ENCODE results near the gene HSPA1L. TPM values are rescaled to one million over a fixed set of nuclear protein-coding genes. Genes with fewer than 3 reads are reported as not detected.

Gene HSPA1L
- total RNA-seq, 1 experiment from 2014 or later, result 0.86 TPM

DNA sequence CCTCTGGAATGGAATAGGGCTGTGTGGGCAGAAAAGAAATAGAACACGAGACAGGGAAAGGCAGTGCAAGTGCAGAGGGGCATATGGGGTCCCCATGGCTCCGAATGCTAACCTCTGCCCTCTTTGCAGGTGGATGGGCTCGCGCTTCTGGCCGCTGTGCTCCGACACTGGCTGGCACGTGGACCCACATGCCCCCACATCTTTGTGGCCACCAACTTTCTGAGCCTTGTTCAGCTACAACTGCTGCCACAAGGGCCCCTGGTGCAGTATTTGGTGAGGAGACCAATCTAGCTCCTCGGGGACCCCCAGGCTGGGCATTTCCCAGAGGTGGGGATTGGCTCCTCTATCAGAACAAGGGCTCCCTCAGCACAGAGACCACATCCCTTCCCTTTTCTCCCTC lies 53.7 kb downstream of the HSPA1L start:
- no peaks in the 10 kb centered on the region for H3K27me3 ChIP-seq (replicated peaks; ENCODE audit: control insufficient read depth, insufficient read depth, low read length)
- H3K36me3 ChIP-seq (ENCODE audit: control insufficient read depth, insufficient read depth, low read length), result 0 out of 2 replicates have a peak, but pooled peaks cover 1% of the 10 kb centered on the region
- H3K4me3 ChIP-seq (ENCODE audit: low read depth, low read length), result no peak overlapping the region
- no peak overlapping the region for H3K4me3 Mint-ChIP-seq (ENCODE audit: unreplicated experiment)
- intact Hi-C loops (cut with micrococcal nuclease; ENCODE audit: unreplicated experiment), result no loop called here
- DNase-seq, result no peak
- H3K9me3 ChIP-seq, result no peaks in the 10 kb centered on the region
- H3K4me1 ChIP-seq, result peaks cover 5% of the 10 kb centered on the region
- no peaks in the 10 kb centered on the region for H3K27me3 Mint-ChIP-seq (ENCODE audit: insufficient read depth, unreplicated experiment)
- peaks cover 10% of the 10 kb centered on the region for H3K4me1 Mint-ChIP-seq (ENCODE audit: low read depth, unreplicated experiment)
- CTCF ChIA-PET, result interaction anchor here (1.4 kb wide), 1 partner anchor 9 kb away, joined by 3 read pairs; no protein-coding TSS in a partner anchor
- H3K9me3 Mint-ChIP-seq (ENCODE audit: unreplicated experiment), result no peaks in the 10 kb centered on the region
- TF ChIP-seq CTCF (IDR thresholded peaks at IDR 0.05; ENCODE audit: insufficient read depth in 1 of 2, low read depth in 1 of 2, low read length in 1 of 2, severe bottlenecking in 1 of 2, unreplicated experiment in 1 of 2), result no peak
- BruUV-seq (replicated peaks), result no TSS peak
- POLR2A ChIA-PET, result no interaction called here
- no peak overlapping the region for H3K27ac Mint-ChIP-seq (ENCODE audit: unreplicated experiment)
- H3K36me3 Mint-ChIP-seq (ENCODE audit: insufficient read depth, unreplicated experiment), result peaks cover 31% of the 10 kb centered on the region

DNA sequence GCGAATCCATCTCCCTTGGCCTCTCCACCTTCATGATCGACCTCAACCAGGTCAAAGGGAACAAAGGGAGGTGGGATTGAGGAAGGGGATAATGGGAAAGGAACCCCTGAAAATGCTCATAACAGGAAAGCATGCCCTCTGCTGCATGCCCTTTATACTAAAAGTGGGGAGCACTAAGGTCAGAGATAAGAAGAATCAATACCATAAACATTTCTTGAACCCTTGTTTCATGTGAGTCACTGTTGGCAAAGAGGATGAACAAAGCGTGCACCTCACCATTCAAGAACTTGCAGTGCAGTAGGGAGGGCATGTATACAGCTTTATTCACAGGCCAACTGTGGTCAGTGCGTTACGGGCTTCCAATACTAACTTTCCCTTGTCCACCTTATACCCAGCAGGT lies 54.3 kb downstream of the HSPA1L start:
- Histone ChIP-seq H3K27me3 (replicated peaks; ENCODE audit: control insufficient read depth, insufficient read depth, low read length) (no peaks in the 10 kb centered on the region), H3K9me3 (no peaks in the 10 kb centered on the region), H3K36me3 (ENCODE audit: control insufficient read depth, insufficient read depth, low read length) (0 out of 2 replicates have a peak, but pooled peaks cover 1% of the 10 kb centered on the region), H3K4me1 (peaks cover 5% of the 10 kb centered on the region), H3K4me3 (ENCODE audit: low read depth, low read length) (no peak overlapping the region)
- no peak overlapping the region for H3K4me3 Mint-ChIP-seq (ENCODE audit: unreplicated experiment)
- ChIA-PET POLR2A (no interaction called here), CTCF (interaction anchor here (1.4 kb wide), 1 partner anchor 9 kb away, joined by 3 read pairs; no protein-coding TSS in a partner anchor)
- BruUV-seq (replicated peaks), result no TSS peak
- no peak overlapping the region for H3K27ac Mint-ChIP-seq (ENCODE audit: unreplicated experiment)
- no peak for DNase-seq
- no peaks in the 10 kb centered on the region for H3K9me3 Mint-ChIP-seq (ENCODE audit: unreplicated experiment)
- H3K27me3 Mint-ChIP-seq (ENCODE audit: insufficient read depth, unreplicated experiment), result no peaks in the 10 kb centered on the region
- intact Hi-C loops (cut with micrococcal nuclease; ENCODE audit: unreplicated experiment), result no loop called here
- no peak for TF ChIP-seq CTCF (IDR thresholded peaks at IDR 0.05; ENCODE audit: insufficient read depth in 1 of 2, low read depth in 1 of 2, low read length in 1 of 2, severe bottlenecking in 1 of 2, unreplicated experiment in 1 of 2)
- H3K36me3 Mint-ChIP-seq (ENCODE audit: insufficient read depth, unreplicated experiment), result peaks cover 31% of the 10 kb centered on the region
- peaks cover 10% of the 10 kb centered on the region for H3K4me1 Mint-ChIP-seq (ENCODE audit: low read depth, unreplicated experiment)

Other genes with a start within 250 kb of the HSPA1L start
- gene LTA, start 243.0 kb downstream of the HSPA1L start, total RNA-seq (2022), result not detected in 2 replicates
- not detected in 2 replicates for gene TNF, start 239.7 kb downstream of the HSPA1L start, total RNA-seq (2022)
- not detected in 2 replicates for gene LTB, start 232.9 kb downstream of the HSPA1L start, total RNA-seq (2022)
- gene LST1, start 229.0 kb downstream of the HSPA1L start, total RNA-seq (2022), result not detected in 2 replicates
- not detected in 2 replicates for gene NCR3, start 222.3 kb downstream of the HSPA1L start, total RNA-seq (2022)
- gene AIF1, start 200.0 kb downstream of the HSPA1L start, total RNA-seq (2022), result 2.2 and 2.7 TPM in 2 replicates
- 213 and 222 TPM in 2 replicates for gene PRRC2A, start 194.6 kb downstream of the HSPA1L start, total RNA-seq (2022)
- gene BAG6, start 162.6 kb downstream of the HSPA1L start, total RNA-seq (2022), result 354 and 376 TPM in 2 replicates
- gene APOM, start 159.4 kb downstream of the HSPA1L start, total RNA-seq (2022), result 14.8 and 15.8 TPM in 2 replicates
- gene C6orf47, start 154.5 kb downstream of the HSPA1L start, total RNA-seq (2022), result 19.4 and 19.7 TPM in 2 replicates
- gene GPANK1, start 150.3 kb downstream of the HSPA1L start, total RNA-seq (2022), result 20.3 TPM in 2 replicates
- 219 and 221 TPM in 2 replicates for gene CSNK2B, start 149.2 kb downstream of the HSPA1L start, total RNA-seq (2022)
- 13.9 and 17.5 TPM in 2 replicates for gene LY6G5B, start 145.3 kb downstream of the HSPA1L start, total RNA-seq (2022)
- gene LY6G5C, start 134.2 kb downstream of the HSPA1L start, total RNA-seq (2022), result 2.0 and 2.9 TPM in 2 replicates
- gene ABHD16A, start 112.0 kb downstream of the HSPA1L start, total RNA-seq (2022), result 62.7 and 63.2 TPM in 2 replicates
- gene LY6G6F, start 108.4 kb downstream of the HSPA1L start, total RNA-seq (2022), result not detected in 2 replicates
- gene LY6G6D, start 99.9 kb downstream of the HSPA1L start, total RNA-seq (2022), result not detected in 2 replicates
- gene LY6G6C, start 93.5 kb downstream of the HSPA1L start, total RNA-seq (2022), result 0.88 and 1.3 TPM in 2 replicates
- gene MPIG6B, start 91.9 kb downstream of the HSPA1L start, total RNA-seq (2022), result not detected in 2 replicates
- 82.4 and 91.6 TPM in 2 replicates for gene DDAH2, start 86.0 kb downstream of the HSPA1L start, total RNA-seq (2022)
- gene CLIC1, start 78.8 kb downstream of the HSPA1L start, total RNA-seq (2022), result 374 and 420 TPM in 2 replicates
- gene MSH5, start 75.3 kb downstream of the HSPA1L start, total RNA-seq (2022), result 49.6 and 51.0 TPM in 2 replicates
- gene SAPCD1, start 52.6 kb downstream of the HSPA1L start, total RNA-seq (2022), result 6.4 and 13.0 TPM in 2 replicates
- 0.61 and 1.5 TPM in 2 replicates for gene VWA7, start 38.0 kb downstream of the HSPA1L start, total RNA-seq (2022)
- gene VARS1, start 19.5 kb downstream of the HSPA1L start, total RNA-seq (2022), result 132 and 135 TPM in 2 replicates
- 56.3 and 61.2 TPM in 2 replicates for gene LSM2, start 8.3 kb downstream of the HSPA1L start, total RNA-seq (2022)
- gene HSPA1A, start 260 bp upstream of the HSPA1L start, total RNA-seq (2022), result 77.3 and 96.9 TPM in 2 replicates
- 99.0 and 112 TPM in 2 replicates for gene HSPA1B, start 12.5 kb upstream of the HSPA1L start, total RNA-seq (2022)
- 173 and 176 TPM in 2 replicates for gene NEU1, start 47.5 kb upstream of the HSPA1L start, total RNA-seq (2022)
- 0.57 TPM in 1 of 2 replicates, not detected in the other for gene SLC44A4, start 63.7 kb upstream of the HSPA1L start, total RNA-seq (2022)
- gene EHMT2, start 82.4 kb upstream of the HSPA1L start, total RNA-seq (2022), result 64.3 and 65.7 TPM in 2 replicates
- gene ZBTB12, start 86.8 kb upstream of the HSPA1L start, total RNA-seq (2022), result 9.6 and 11.7 TPM in 2 replicates
- gene C2, start 112.4 kb upstream of the HSPA1L start, total RNA-seq (2022), result 4.8 and 4.9 TPM in 2 replicates
- 31.0 and 32.1 TPM in 2 replicates for gene CFB, start 130.8 kb upstream of the HSPA1L start, total RNA-seq (2022)
- 75.3 and 82.0 TPM in 2 replicates for gene NELFE, start 143.7 kb upstream of the HSPA1L start, total RNA-seq (2022)
- gene SKIC2, start 143.9 kb upstream of the HSPA1L start, total RNA-seq (2022), result 70.0 and 77.9 TPM in 2 replicates
- gene DXO, start 156.9 kb upstream of the HSPA1L start, total RNA-seq (2022), result 22.4 and 23.7 TPM in 2 replicates
- 1.0 and 1.5 TPM in 2 replicates for gene C4A, start 166.8 kb upstream of the HSPA1L start, total RNA-seq (2022)
- 1.1 and 1.4 TPM in 2 replicates for gene C4B, start 199.5 kb upstream of the HSPA1L start, total RNA-seq (2022)
- gene CYP21A2, start 223.1 kb upstream of the HSPA1L start, total RNA-seq (2022), result not detected in 2 replicates